Measurements from ENCODE around the gene SRGAP3.

SRGAP3 gene

DNA sequence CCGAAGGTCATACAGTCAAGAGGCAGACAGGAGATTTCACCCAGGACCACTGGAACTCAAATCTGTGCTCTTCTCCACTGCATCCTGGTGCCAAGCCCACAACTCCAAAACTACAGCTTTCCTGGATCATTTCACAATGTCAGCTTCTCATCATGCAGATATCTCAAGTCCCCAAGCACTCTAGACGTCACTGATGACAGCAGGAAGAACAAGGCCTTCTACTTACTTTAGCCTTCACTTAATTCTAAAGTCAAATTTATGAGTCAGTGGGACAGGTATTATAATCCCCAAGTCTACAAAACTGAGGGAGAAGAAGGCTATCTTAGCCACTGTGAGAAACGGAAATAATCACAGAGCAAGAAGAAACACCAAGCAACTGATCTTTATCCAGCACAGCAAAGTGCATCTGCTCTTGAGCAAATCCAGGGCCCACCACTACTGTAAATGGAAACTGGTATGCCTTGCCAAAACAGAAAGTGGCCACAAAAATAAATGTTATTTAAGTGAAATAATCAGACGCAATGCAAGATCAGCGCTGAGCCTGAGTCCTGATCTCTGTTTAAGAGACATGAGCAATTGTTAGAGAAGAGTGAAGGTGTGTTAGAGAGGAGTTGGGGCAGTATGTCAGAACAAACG is 287.1 kb downstream of the SRGAP3 start:
- peaks cover 23% of the 10 kb centered on the region for H3K36me3 Mint-ChIP-seq (ENCODE audit: insufficient read depth)
- DNase-seq (ENCODE audit: low spot score in 2 of 2): no peak

DNA sequence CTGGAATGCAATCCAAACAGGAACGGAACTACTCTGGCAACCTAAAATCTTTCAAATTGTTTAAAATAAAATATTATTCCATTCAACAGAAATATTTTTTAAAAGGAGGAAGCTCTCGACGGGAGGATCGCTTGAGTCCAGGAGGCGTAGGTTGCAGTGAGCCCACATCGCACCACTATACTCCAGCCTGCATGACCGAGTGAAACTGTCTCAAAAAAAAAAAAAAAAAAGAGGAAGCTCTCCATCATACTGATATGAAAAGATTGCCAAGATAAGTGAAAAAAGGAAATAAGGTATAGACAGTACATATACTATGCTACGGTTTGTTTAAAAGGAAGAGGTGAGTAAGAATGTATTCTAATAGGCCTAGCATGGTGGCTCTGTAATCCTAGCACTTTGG is 289.8 kb downstream of the SRGAP3 start:
- peaks cover 28% of the 10 kb centered on the region for H3K4me1 Mint-ChIP-seq
- ATAC-seq (replicated peaks; ENCODE audit: extremely low read depth, poor library complexity, severe bottlenecking) (no peak), DNase-seq (ENCODE audit: low spot score in 2 of 2) (no peak)
- H3K27ac Mint-ChIP-seq (ENCODE audit: low read depth): no peak overlapping the region
- no peaks in the 10 kb centered on the region for H3K27me3 Mint-ChIP-seq
- no peak overlapping the region for H3K4me3 Mint-ChIP-seq
- H3K36me3 Mint-ChIP-seq (ENCODE audit: insufficient read depth): peaks cover 26% of the 10 kb centered on the region
- no peaks in the 10 kb centered on the region for H3K9me3 Mint-ChIP-seq

More for the DNA sequence above, 287.1 kb downstream of the SRGAP3 start:
- peak overlapping the region; percentile 99 for H3K27ac Mint-ChIP-seq (ENCODE audit: low read depth)
- ATAC-seq (replicated peaks; ENCODE audit: extremely low read depth, poor library complexity, severe bottlenecking): no peak
- H3K27me3 Mint-ChIP-seq: no peaks in the 10 kb centered on the region
- peak overlapping the region; percentile 97 for H3K4me3 Mint-ChIP-seq
- peaks cover 28% of the 10 kb centered on the region for H3K4me1 Mint-ChIP-seq
- no peaks in the 10 kb centered on the region for H3K9me3 Mint-ChIP-seq

DNA sequence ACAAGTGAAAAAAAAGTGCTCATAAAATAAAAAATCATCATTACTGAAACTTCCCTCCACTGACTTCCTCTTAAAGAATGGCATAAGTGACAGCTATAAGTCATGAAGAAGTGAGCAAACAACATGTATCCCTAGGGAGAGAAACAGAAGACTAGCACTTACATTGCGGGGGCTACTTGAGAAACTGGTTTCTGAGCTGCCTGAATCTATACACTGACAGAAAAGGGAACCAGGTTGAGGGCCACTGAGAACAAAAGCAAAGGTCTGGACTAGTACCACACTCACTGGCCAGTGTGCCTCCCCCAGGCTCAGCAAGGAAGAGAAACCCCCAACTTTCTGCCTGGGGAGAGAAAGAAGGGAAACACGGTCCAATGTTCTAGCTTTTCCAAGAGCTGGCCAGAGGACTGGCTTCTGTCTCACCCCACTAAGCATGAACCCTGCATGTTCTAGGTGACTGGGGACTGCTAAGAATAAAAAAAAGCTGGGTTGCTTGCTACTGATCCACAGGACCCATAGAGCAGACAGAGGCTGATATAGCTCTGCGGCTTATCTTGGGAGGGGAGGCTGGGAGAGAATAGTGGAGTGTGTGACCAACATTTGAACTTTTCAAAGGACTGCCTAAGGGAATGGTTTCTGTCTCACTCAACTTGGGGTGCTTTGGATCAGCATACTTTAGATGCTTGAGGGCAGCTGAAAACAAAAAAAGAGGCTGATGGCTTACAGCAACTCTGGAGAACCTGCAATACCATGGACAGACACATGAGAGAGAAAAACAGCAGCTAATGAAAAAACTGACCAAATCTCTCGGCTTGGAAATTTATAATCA is 294.3 kb downstream of the SRGAP3 start:
- peaks cover 10% of the 10 kb centered on the region for H3K4me1 Mint-ChIP-seq
- peaks cover 9% of the 10 kb centered on the region for H3K36me3 Mint-ChIP-seq (ENCODE audit: insufficient read depth)
- no peak for ATAC-seq (replicated peaks; ENCODE audit: extremely low read depth, poor library complexity, severe bottlenecking)
- no peaks in the 10 kb centered on the region for H3K9me3 Mint-ChIP-seq
- H3K27me3 Mint-ChIP-seq: no peaks in the 10 kb centered on the region
- H3K4me3 Mint-ChIP-seq: no peak overlapping the region
- H3K27ac Mint-ChIP-seq (ENCODE audit: low read depth): no peak overlapping the region
- DNase-seq (ENCODE audit: low spot score in 2 of 2): no peak

DNA sequence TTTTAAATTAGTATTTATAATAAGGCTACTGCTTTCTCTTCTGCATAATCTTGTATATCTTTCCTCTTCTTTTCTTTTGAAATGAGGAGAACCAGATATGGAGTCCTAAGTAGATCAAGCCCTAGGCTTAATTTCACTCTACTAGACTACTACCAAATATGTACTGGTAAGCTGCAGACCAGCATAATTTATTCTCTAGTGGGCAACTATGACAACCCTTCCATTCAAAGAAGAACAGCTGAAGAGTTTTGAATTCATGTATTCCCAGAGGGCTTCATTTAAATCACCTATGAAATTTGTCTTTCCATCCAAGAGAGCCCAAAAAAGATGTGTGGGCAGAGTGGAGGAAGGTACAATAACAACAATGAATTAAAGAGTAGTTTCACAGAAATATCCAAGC is 296.1 kb downstream of the SRGAP3 start:
- Mint-ChIP-seq H3K27me3 (no peaks in the 10 kb centered on the region), H3K27ac (ENCODE audit: low read depth) (no peak overlapping the region), H3K9me3 (no peaks in the 10 kb centered on the region), H3K36me3 (ENCODE audit: insufficient read depth) (peaks cover 7% of the 10 kb centered on the region), H3K4me3 (no peak overlapping the region), H3K4me1 (peaks cover 10% of the 10 kb centered on the region)
- ATAC-seq (replicated peaks; ENCODE audit: extremely low read depth, poor library complexity, severe bottlenecking) (no peak), DNase-seq (ENCODE audit: low spot score in 2 of 2) (no peak)

DNA sequence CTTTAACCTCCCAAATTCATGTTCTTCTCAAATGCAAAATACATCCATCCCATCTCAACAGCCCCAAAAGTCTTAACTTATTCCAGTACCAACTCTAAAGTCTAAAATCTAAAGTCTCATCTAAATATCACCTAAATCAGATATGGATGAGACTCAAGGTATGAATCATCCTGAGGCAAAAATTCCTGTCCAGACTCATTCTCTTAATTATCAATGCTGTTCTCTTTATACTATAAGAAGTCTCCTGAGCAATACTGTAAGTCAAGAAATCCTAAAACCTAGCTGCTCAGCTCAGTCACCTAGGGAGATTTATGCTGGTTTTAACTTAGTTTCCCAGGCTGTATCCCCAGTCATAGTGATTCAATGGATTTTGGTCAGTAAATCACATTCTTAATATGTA is 297.3 kb downstream of the SRGAP3 start:
- Mint-ChIP-seq H3K4me3 (no peak overlapping the region), H3K36me3 (ENCODE audit: insufficient read depth) (peaks cover 8% of the 10 kb centered on the region), H3K9me3 (no peaks in the 10 kb centered on the region), H3K27me3 (no peaks in the 10 kb centered on the region), H3K4me1 (peaks cover 5% of the 10 kb centered on the region), H3K27ac (ENCODE audit: low read depth) (no peak overlapping the region)
- no peak for DNase-seq (ENCODE audit: low spot score in 2 of 2)
- no peak for ATAC-seq (replicated peaks; ENCODE audit: extremely low read depth, poor library complexity, severe bottlenecking)

DNA sequence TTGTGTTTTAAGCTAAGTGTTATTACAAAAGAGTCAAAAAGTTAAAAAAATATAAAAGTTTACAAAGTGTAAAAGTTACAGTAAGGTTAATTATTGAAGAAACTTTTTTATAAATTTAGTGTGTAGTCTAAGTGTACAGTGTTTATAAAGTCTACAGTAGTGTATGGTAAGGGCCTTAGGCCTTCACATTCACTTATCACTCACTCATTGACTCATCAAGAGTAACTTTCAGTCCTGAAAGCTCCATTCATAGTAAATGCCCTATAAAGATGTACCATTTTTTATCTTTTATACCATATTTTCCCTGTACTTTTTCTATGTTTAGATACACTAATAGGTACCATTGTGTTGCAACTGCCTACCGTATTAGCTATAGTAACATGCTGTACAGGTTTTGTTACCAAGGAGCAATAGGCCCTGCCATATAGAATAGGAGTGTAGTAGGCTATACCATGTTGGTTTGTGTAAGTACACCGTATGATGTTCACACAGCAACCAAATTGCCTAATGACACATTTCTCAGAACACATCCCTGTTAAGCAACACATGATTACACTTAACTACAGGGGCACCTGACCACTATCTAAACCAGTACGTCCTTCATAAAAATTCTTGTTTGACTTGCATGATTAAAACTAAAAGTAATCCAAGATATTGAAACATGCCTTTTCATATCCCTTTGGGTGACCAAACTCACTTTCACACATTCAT is 303.4 kb downstream of the SRGAP3 start:
- DNase-seq (ENCODE audit: low spot score in 2 of 2): no peak
- H3K4me1 Mint-ChIP-seq: no peaks in the 10 kb centered on the region
- H3K27ac Mint-ChIP-seq (ENCODE audit: low read depth): no peak overlapping the region
- no peak for ATAC-seq (replicated peaks; ENCODE audit: extremely low read depth, poor library complexity, severe bottlenecking)
- H3K36me3 Mint-ChIP-seq (ENCODE audit: insufficient read depth): peaks cover 17% of the 10 kb centered on the region
- peaks cover 18% of the 10 kb centered on the region for H3K9me3 Mint-ChIP-seq
- H3K27me3 Mint-ChIP-seq: no peaks in the 10 kb centered on the region
- H3K4me3 Mint-ChIP-seq: no peak overlapping the region

DNA sequence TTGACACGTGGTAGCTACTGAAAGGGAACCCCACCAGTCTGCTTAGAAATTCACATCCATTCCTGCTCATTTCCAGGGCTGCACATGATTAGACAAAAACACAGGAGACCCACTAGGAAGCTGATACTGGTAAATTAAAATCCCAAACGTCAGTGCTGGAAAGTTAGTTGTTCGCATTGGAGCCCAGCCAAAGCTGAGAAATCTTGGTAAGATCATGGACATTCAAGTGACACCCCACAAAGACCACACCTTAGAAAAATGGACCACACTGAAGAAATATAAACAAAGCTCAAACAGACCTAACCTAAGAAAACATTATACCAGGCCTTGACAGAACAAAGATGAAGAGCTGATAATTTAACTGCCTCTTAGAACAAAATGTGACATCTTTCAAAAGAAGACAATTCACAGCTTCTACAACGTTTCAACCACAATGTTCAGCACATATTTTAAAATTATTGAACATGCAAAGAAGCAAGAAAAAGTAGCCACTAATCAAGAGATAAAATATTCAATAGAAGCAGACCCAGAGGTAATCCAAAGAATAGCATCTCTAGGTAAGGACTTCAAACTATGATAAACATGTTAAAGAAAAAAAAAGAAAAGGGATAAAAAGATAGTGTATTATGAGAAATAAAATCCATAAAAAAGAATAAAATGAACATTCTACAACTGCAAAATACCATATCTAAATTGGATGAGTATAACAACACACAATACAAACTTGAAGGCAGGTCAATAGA is 306.5 kb downstream of the SRGAP3 start:
- no peak for DNase-seq (ENCODE audit: low spot score in 2 of 2)
- ATAC-seq (replicated peaks; ENCODE audit: extremely low read depth, poor library complexity, severe bottlenecking): no peak
- no peak overlapping the region for H3K4me3 Mint-ChIP-seq
- peaks cover 18% of the 10 kb centered on the region for H3K9me3 Mint-ChIP-seq
- peaks cover 17% of the 10 kb centered on the region for H3K36me3 Mint-ChIP-seq (ENCODE audit: insufficient read depth)
- H3K27me3 Mint-ChIP-seq: no peaks in the 10 kb centered on the region
- H3K27ac Mint-ChIP-seq (ENCODE audit: low read depth): no peak overlapping the region
- no peaks in the 10 kb centered on the region for H3K4me1 Mint-ChIP-seq

DNA sequence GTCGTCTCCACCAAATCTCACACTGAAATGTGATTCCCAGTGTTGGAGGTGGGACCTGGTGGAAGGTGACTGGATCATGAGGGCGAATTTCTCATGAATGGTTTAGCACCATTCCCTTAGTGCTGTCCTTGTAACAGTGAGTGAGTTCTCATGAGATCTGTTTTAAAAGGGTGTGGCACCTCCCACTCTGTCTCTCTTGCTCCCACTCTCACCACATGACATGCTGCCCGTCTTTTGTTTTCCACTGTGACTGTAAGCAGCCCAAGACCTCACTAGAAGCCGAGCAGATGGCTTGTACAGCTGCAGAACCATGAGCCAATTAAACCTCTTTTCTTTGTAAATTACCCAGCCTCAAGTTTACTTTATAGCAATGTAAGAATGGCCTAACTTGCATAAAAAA is 307.3 kb downstream of the SRGAP3 start:
- H3K4me1 Mint-ChIP-seq: no peaks in the 10 kb centered on the region
- ATAC-seq (replicated peaks; ENCODE audit: extremely low read depth, poor library complexity, severe bottlenecking) (no peak), DNase-seq (ENCODE audit: low spot score in 2 of 2) (no peak)
- H3K4me3 Mint-ChIP-seq: no peak overlapping the region
- peaks cover 18% of the 10 kb centered on the region for H3K9me3 Mint-ChIP-seq
- peaks cover 14% of the 10 kb centered on the region for H3K36me3 Mint-ChIP-seq (ENCODE audit: insufficient read depth)
- no peak overlapping the region for H3K27ac Mint-ChIP-seq (ENCODE audit: low read depth)
- H3K27me3 Mint-ChIP-seq: no peaks in the 10 kb centered on the region

DNA sequence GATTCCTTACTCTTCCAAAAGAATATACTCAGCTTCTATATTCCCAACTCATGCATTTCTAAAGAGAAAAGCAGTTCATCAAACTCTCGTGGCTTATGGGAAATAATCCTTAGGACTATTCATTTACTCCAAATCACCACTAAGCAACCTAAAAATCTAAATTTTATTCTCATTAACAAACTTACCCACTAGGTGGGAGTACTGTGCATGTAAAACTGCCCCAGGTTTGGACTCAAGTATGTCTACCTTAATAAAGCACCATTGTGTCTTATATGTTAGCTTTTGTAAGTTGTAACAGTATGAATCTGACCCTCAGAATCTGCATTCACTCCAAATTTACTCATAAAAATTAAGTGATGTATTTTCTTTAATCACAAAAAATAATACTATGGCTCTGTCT is 311.4 kb downstream of the SRGAP3 start:
- Mint-ChIP-seq H3K27ac (ENCODE audit: low read depth) (no peak overlapping the region), H3K27me3 (no peaks in the 10 kb centered on the region), H3K9me3 (peaks cover 5% of the 10 kb centered on the region), H3K4me1 (no peaks in the 10 kb centered on the region), H3K36me3 (ENCODE audit: insufficient read depth) (peaks cover 15% of the 10 kb centered on the region), H3K4me3 (no peak overlapping the region)
- ATAC-seq (replicated peaks; ENCODE audit: extremely low read depth, poor library complexity, severe bottlenecking) (no peak), DNase-seq (ENCODE audit: low spot score in 2 of 2) (no peak)

DNA sequence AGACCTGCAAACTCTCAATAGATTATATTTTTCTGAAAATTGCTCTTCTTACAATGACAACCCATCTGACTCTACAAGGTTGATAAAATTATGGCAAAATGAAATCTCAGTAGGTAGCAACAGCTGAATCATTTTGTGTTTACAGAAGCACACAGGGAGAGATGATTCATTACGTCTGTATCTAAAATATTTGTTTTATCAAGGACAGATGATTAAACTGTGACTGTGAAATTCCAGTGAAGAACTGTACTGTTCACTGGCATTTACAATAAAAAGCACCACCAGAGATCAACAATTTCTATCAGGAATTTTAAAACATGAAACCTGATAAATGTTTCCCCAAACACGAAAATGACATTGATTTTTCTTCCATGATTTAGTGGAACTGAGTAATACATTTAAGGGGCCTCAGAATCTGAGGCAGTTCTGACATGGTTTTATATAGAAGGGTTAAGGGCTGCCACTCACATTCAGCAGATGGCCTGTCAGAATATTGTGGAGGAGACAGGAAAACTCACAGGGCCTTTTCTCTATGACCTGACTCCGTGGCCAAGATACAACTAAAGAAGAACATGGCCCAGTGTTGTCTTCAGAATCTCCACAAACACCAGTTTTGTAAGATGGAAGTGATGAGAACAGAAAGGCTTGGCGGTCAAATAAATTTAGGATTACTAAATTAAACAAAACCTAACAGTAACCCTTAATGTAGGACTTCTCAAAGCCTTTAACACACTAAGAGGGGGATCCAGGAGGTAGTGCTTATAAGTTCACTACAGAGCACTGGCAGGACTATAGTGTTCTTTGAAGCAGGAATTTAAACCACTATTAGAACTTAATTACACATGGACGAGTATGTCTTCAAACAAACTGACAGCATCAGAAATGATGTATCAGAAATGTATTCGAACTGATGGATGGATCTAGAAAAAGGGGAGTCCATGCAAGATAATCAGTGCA is 312.1 kb downstream of the SRGAP3 start:
- ATAC-seq (replicated peaks; ENCODE audit: extremely low read depth, poor library complexity, severe bottlenecking) (no peak), DNase-seq (ENCODE audit: low spot score in 2 of 2) (no peak)
- H3K4me3 Mint-ChIP-seq: no peak overlapping the region
- no peaks in the 10 kb centered on the region for H3K4me1 Mint-ChIP-seq
- no peaks in the 10 kb centered on the region for H3K27me3 Mint-ChIP-seq
- peaks cover 11% of the 10 kb centered on the region for H3K36me3 Mint-ChIP-seq (ENCODE audit: insufficient read depth)
- H3K27ac Mint-ChIP-seq (ENCODE audit: low read depth): no peak overlapping the region
- no peaks in the 10 kb centered on the region for H3K9me3 Mint-ChIP-seq

DNA sequence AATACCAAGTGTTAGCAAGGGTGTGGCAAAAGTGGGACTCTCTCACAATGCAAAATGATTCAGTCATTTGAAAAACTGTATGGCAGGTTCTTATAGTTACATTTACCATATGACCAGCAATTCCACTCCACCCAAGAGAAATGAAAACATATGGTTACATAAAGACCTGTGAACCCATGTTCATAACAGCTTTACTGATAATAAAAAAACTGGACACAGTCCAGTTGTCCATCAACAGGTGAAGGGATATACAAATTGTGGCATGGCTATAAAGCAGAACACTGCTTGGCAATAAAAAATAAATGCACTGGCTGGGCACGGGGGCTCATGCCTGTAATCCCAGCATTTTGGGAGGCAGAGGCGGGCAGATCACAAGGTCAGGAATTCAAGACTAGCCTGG is 316.9 kb downstream of the SRGAP3 start:
- no peaks in the 10 kb centered on the region for H3K9me3 Mint-ChIP-seq
- peaks cover 8% of the 10 kb centered on the region for H3K36me3 Mint-ChIP-seq (ENCODE audit: insufficient read depth)
- H3K27ac Mint-ChIP-seq (ENCODE audit: low read depth): no peak overlapping the region
- H3K27me3 Mint-ChIP-seq: no peaks in the 10 kb centered on the region
- no peak overlapping the region for H3K4me3 Mint-ChIP-seq
- no peaks in the 10 kb centered on the region for H3K4me1 Mint-ChIP-seq
- ATAC-seq (replicated peaks; ENCODE audit: extremely low read depth, poor library complexity, severe bottlenecking): no peak
- DNase-seq (ENCODE audit: low spot score in 2 of 2): no peak

All from central memory CD8-positive, alpha-beta T cell (primary cell).